PFSK-1 (cell line): ENCODE results near the gene PSD.

Experiments
- POLR2AphosphoS5 ChIP-seq: IDR thresholded peaks from 2 replicates; pipeline ENCODE4 v1.6.1; 2012; ENCODE audit warnings: low read depth, mild to moderate bottlenecking, control low read depth, low read length, moderate library complexity
- SIN3A ChIP-seq: IDR thresholded peaks from 2 replicates; pipeline ENCODE4 v1.6.1; 2012; ENCODE audit warnings: mild to moderate bottlenecking, low read length, moderate library complexity, borderline replicate concordance; ENCODE audit not compliant: insufficient read depth

GRCh38 chr10:102435133-102435497 lies 16.5 kb upstream of the PSD start:
- TF ChIP-seq POLR2AphosphoS5 (no peak), SIN3A (no peak)
